GM12878 (cell line): ENCODE data around the gene PLCB4. TPM values are rescaled to one million over a fixed set of nuclear protein-coding genes. Genes with fewer than 3 reads are reported as not detected.

Source experiments
- ATF7 ChIP-seq: fragments of 450-650 bp; IDR thresholded peaks from 2 replicates; pipeline ENCODE4 v1.6.1; 2016; ENCODE audit warnings: low read depth, mild to moderate bottlenecking
- ZNF687 ChIP-seq: fragments of 450-650 bp; IDR thresholded peaks from 2 replicates; pipeline ENCODE4 v1.6.1; 2017; ENCODE audit warnings: mild to moderate bottlenecking, moderate library complexity
- polyA plus RNA-seq, 11 experiments: library from polyadenylated mRNA; depleted of rRNA in 4 of 11; unstranded in 6 of 11; stranded (reverse) in 5 of 11; fragments of >200 nt; fragmentation: Nextera tagmentation in 4 of 11; fragmentation: Illumina TruSeq in 1 of 11; extraction: Ambion mirVana in 4 of 11; extraction: Trizol in 1 of 11; gene quantifications; 1 replicate in 1 of 11; 2 replicates in 10 of 11; pipeline versions ENCODE4 v1.2.1 to v1.2.3, GENCODE V29; 2011 to 2016; ENCODE audit warnings: inconsistent platforms in 2 of 11, missing spikeins in 2 of 11, low read depth in 1 of 11
- total RNA-seq, 4 experiments: library from RNA; depleted of rRNA in 3 of 4; stranded (reverse); fragments of >200 nt in 3 of 4; fragmentation: Illumina TruSeq in 1 of 4; extraction: Trizol in 1 of 4; gene quantifications; 2 replicates each; pipeline versions ENCODE4 v1.2.1 to v1.2.3, GENCODE V29; 2013 to 2021
- TF ChIP-seq, protein P1 (sequence below): IDR thresholded peaks from 2 replicates; pipeline ENCODE4 v1.6.1; 2012; ENCODE audit warnings: improper control_type of control experiment, low read depth, low read length; ENCODE audit not compliant: insufficient replicate concordance

The PLCB4 gene
- total and polyA plus RNA-seq, 10 of the 15 experiments (the other 5 are each of a cell fraction or from before 2014, with no cell fraction given), result not detected

GRCh38 chr20:9062066-9062465, 6.8 kb upstream of the PLCB4 start (continued):
- TF ChIP-seq, protein P1, sequence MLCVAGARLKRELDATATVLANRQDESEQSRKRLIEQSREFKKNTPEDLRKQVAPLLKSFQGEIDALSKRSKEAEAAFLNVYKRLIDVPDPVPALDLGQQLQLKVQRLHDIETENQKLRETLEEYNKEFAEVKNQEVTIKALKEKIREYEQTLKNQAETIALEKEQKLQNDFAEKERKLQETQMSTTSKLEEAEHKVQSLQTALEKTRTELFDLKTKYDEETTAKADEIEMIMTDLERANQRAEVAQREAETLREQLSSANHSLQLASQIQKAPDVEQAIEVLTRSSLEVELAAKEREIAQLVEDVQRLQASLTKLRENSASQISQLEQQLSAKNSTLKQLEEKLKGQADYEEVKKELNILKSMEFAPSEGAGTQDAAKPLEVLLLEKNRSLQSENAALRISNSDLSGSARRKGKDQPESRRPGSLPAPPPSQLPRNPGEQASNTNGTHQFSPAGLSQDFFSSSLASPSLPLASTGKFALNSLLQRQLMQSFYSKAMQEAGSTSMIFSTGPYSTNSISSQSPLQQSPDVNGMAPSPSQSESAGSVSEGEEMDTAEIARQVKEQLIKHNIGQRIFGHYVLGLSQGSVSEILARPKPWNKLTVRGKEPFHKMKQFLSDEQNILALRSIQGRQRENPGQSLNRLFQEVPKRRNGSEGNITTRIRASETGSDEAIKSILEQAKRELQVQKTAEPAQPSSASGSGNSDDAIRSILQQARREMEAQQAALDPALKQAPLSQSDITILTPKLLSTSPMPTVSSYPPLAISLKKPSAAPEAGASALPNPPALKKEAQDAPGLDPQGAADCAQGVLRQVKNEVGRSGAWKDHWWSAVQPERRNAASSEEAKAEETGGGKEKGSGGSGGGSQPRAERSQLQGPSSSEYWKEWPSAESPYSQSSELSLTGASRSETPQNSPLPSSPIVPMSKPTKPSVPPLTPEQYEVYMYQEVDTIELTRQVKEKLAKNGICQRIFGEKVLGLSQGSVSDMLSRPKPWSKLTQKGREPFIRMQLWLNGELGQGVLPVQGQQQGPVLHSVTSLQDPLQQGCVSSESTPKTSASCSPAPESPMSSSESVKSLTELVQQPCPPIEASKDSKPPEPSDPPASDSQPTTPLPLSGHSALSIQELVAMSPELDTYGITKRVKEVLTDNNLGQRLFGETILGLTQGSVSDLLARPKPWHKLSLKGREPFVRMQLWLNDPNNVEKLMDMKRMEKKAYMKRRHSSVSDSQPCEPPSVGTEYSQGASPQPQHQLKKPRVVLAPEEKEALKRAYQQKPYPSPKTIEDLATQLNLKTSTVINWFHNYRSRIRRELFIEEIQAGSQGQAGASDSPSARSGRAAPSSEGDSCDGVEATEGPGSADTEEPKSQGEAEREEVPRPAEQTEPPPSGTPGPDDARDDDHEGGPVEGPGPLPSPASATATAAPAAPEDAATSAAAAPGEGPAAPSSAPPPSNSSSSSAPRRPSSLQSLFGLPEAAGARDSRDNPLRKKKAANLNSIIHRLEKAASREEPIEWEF, result no peak
- TF ChIP-seq ZNF687 (no peak), ATF7 (no peak)
